GM19193 (cell line): ENCODE results near the gene EEFSEC.

ENCODE experiments used
- POLR2A ChIP-seq: IDR thresholded peaks from 4 replicates; pipeline ENCODE4 v1.6.1; 2011; ENCODE audit not compliant: insufficient read depth, insufficient read length; ENCODE audit errors: extremely low read depth

Gene EEFSEC

DNA sequence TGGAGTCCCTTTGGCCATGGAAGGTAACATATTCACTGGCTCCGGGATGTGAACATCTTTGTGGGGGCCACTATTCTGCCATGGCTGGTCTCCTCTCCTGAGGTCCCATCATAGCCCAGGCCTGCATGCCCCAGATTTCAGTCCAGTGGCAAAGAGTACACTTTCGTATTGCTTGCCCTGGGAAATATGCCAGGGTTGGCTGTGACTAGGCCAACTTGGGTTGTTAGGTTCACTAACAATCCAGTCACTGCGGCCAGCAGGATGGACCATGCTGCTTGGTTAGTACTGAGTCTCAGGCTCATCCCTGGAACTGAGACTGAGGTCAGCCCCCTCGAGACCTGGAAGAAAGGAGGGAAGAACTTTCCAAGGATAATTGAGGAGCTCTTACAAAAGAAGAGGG is 9.8 kb upstream of the EEFSEC start:
- TF ChIP-seq POLR2A, result no peak

DNA sequence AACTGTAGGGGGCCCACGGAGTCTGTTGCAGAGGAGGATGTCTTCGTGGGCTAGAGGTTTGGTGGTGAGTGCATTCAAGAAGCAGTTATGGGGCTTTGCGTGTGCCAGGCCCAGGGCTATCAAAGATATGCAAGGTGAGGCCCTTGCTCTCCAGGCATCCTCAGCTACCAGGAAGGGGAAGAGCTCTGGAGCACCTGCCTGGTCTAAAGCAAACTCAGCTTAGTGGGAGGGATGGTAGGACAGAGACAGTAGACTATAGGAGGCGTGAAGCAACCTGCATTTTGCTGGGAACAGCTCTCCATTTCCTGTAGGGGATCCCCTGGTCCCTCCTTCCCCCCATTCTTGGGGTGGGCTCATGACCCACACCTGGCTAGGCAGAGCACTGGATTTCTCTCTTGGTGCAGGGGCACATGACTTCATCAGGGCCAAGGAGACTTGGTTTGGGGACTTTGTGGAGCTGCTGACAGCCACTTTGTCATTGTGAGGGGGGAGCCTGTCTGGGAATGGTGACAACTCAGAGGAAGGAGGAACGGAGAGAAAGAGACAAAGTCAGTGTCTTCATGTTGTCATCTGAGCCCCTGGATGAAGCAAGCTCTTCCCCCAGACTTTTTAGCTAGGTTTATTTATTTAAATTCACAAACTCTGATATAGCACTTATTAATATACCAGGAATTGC is 8.6 kb upstream of the EEFSEC start:
- no peak for TF ChIP-seq POLR2A

DNA sequence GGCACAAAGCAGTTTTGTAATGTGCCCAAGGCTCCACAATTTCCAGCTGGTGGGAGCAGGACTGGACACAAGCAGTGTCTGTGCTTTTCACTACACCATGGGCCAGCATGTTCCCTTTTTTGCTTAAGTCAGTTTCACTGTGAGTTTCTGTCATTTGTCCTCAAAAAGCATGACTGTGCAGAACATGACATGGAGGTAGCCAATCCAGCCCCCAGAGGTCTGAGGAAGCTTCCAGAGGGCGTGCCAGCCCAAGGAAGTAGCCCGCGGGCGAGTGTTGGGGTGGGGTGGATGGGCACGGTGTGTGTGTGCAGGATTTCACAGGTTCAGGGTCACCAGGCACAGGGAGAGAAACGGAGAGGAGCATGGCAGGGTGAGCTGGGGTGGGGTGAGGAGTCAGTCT is 8.0 kb upstream of the EEFSEC start:
- no peak for TF ChIP-seq POLR2A

DNA sequence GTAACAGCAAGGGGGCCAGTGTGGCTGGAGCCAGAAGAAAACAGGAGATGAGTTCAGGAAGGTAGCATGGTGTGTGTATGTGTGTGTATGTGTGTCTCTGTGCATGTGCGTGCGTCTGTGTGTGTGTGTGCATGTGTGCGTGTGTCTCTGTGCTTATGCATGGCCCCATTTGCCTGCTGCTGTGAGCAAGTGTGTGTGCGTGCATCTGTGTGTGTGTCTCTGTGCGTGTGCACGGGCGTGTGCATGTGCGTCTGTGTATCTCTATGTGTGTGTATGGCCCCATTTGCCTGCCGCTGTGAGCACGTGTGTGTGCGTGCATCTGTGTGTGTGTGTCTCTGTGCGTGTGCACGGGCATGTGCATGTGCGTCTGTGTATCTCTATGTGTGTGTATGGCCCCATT is 7.1 kb upstream of the EEFSEC start:
- no peak for TF ChIP-seq POLR2A

DNA sequence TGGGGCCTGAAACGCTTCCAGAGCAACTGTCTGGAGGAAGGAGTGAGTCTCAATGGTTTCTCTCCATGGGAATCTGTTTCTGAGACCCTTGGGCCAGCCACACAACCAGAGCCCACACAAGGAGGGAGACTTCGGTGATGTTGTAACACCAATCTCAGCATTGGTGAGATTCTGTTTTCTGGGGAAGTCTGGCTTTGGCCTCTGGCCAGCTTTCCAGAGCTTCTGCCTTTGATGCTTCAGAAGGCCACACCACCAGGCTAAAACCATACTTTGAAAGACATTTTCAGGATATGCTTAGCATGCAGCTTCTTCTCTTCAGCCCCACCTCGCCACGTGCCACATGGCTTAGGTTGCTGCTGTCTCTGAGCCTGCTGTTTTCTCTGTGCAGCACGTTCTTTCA is 3.6 kb upstream of the EEFSEC start:
- no peak for TF ChIP-seq POLR2A

DNA sequence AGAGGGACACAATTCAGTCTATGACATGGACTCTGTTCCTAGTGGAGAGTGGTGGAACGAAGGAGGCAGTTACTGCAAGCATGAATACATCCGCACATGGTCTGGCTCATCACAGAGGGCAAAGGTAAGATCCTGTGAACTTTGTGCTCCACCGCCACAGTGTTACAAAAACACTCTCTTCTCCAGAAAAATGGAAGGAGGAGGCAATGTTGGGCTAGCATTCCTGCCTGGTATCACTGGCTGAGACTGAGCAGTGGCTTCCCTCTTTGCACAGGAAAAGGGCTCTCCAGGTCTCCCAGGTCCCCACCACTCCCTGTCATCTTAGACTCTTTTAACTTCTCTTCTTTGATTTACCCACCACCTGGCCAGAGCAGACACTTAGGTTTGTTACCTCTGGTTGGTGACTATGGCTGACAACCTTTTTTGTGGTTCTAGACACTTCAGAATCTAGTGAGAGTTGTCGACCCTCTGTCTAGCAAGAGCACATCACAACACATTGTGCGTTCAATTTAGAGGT is 1.5 kb upstream of the EEFSEC start:
- TF ChIP-seq POLR2A, result no peak

DNA sequence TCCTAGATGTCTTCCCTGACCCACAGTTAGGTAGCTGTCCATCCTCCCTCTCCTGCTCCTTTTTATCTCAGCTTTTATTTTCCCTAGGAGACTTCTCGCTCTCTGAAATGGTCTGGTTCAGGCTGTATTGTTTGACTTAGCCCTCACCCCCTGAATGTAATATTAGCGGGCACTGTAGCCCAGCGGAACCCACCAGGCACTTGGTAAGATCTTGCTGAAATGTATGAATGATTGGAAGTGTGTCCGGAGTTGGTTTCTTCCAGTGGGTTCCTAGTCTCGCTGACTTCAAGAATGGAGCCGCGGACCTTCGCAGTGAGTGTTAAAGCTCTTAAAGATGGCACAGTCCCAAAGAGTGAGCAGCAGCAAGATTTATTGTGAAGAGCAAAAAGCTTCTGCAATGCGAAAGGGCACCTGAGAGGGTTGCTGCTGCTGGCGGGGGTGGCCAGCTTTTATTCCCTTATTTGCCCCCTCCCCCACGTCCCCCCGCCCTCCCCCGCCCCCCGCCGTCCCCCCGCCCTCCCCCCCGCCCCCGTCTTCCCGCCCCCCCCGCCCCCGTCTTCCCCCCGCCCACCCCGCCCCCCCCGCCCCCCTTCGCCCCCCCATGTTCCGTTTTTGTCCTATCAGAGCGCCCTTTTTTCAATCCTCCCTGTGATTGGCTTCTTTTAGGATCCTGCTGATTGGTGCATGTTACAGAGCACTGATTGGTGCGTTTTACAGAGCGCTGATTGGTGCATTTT is 694 bp upstream of the EEFSEC start:
- TF ChIP-seq POLR2A, result no peak

DNA sequence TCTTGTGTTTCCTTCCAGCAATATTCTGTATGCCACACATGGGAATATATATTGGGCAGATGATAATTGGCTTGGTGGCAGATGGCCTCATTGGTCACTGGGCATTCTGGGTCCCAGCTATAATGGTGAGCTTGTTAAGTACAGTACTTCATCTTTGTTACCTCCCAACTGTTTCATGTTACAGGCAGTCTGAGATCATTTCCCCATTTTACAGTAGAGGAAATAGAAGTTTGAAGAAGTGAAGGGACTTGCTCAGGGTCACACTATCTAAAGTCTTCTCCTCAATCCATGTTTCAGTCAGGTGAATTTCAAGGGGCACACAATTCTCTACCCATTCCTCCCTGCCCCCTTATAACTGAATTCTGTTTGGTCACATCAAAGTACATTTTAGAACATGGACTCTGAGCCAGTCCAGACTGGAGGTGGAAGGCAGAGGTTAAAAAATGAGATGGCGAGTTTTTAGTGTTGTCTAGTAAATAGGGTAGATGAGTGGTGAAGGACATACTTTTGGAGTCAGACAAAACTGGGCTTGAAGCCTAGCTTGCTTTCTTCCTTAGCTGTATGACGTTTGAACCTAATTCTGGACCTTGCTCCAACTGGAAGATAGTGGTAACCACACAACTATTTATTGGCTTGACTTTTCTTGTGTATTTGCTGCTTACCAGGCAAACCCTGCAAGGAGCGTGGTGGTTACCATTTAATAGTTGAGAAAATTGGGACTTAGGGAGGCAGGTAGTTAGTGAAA is 2.5 kb downstream of the EEFSEC start:
- no peak for TF ChIP-seq POLR2A

DNA sequence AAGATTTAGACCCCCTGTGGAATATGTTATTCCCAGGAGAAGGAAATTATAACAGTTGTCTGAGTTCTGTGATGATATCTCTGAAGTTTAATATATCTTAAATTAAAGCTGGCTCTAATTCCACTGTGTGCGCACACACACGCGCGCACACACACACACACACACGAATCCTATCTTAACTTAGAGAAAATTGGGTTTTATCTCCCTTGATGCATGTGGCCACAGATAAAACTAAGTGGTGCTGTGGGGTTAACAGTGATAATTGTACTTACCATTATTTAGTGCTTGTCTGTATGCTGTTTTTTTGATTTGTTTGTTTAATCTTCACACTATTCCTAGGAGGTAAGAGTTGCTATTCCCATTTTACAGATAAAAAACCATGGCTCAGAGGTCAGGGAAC is 7.4 kb downstream of the EEFSEC start:
- no peak for TF ChIP-seq POLR2A

DNA sequence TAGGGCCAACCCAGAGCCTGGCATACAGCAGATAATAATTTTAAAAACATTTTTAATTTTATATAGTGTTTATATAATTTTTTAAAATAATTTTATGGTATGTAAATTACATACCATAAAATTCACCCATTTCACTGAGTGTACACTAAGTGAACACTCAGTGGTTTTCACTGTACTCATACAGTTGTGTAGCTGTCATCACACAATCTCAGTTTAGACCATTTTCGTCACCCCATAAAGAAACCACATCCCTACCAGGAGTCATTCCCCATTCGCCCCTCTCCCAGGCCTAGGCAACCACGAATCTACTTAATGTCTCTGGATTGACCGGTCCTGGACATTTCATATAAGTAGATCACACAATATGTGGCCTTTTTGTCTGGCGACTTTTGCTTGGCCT is 10.2 kb downstream of the EEFSEC start:
- TF ChIP-seq POLR2A, result no peak

DNA sequence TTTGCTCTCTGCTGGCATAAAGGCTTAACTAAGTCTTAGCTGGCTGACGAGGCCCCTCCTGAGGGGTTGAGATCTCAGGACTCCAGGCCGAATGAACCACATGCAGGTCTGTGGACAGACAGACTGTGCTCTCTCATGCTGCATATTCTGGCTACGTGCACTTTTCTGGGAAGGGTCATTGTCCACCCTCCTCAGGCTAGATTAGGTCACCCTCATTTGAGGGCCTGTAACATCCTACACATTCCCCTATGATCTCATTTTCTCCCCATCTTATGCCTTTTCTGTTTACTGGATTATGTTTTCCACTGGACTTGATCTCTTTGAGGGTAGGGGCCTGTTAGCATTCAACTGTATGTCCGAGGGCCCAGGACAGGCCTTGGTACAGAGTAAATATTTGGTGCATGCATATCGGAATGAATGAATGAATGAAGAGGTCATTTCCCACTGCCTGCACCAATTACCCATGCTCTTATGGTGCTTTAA is 13.7 kb downstream of the EEFSEC start:
- no peak for TF ChIP-seq POLR2A

DNA sequence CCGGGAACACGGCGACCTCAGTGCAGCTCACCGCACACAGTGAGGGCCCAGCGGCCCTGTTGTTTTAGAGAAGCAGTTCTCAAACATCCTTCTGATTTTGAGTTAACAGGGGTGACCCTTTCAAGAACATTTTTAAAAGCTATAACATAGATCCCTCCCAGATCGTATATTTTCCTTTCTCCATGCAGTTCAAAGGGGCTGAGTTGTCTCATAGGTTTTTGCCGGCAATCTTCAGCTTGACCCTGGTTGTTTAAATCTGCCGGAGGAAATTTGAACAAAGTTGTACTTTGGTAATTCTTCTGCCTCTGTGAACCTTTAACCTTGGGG is 14.3 kb downstream of the EEFSEC start:
- no peak for TF ChIP-seq POLR2A

DNA sequence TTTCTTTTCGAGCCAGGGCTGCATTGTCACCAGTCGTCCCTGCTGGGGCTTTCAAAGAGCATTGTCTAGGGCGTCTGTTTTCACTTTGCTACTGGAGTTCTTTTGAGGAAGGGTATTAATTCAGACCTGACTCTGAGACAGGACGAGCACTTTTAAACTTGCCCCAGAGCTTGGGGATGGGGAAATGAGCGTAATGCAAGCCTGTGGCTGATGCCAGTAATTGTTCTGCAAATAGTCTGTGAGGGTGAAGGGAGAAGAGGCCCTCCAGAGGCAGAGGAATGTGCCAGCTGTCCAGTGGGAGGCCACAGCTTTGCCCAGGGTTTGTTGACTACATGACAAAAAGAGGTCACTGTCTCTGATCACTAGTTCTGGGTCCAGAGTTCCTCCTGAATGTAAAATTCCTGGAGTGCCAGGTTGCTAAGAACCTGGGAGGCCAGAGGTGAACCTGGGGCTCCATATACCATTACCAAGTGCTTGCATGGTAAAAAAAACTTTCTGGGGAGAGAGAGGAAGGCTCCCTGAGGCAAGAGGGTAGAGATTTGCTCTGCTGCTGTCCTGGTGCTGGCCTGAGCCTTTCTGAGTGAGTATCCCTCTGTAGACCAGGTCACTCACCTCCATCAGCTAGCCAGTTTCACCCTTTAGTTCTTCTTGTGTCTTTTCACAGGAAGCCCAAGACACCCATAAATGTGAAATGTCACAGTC is 14.8 kb downstream of the EEFSEC start:
- no peak for TF ChIP-seq POLR2A

DNA sequence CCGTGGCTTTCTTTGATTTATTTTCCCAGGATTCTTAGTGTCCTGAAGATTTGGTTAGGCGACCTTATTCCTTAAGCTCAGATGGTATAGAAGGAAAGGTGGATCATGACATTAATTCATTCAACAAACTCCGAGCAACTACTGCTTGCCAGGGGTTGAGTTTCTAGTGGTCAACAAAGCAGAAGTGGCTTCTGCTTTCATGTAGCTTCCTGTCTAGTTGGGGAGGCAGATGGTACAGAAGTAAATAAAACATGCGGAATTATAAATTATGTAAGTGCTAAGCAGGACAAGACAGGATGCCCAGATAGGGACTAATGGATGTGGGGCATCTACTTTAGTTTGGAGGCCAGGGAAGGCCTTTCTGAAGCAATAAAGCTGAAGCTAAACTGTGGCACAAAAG is 15.6 kb downstream of the EEFSEC start:
- no peak for TF ChIP-seq POLR2A

DNA sequence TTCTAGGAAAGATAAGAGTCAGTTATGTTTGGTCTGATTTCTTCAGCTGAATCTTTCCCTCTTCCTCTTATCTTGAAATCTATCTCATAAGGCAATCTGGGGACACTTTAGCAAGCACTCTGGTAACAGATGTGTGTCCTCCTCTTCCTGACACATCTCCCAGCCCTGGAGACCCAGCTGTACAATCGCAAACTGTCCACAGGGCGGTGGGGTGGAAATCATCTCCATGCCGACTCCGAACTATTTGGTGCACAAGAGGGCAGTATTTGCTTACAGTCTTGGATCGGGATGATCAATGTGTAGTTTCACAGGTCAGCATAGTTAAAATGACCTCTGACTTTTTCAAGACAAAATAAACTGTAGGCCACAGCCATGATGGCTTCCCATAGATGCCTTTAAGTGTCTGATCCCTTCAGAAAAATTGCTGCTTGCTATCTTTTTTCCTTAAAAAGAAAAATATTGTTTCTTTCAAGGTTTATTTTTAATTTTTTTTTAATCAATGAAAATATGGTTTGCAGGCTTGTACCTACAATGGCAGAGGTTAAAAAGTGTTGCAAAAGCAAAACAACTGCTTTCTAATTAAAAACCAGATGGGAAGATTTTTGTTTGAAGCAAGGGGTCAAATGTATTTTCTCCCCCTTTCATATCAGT is 17.7 kb downstream of the EEFSEC start:
- TF ChIP-seq POLR2A, result no peak

DNA sequence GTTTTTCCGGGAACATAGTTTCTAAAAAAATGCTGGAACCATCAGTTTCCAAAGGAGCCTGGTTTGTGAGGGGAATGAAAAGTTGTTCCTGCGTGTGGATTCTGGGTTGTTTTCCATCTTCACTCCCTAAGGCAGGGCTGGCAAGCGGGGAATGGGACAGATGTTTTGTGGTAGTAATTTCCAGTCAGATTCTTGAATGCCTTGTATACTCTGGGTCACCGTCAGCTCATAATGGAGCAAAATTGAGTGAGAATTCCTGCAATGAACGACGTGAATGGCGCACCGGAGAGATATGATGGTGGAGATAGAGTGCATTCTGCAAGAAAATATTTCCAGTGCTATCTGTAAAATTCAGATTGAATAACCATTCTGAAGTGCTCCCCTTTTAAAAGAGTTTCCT is 19.9 kb downstream of the EEFSEC start:
- no peak for TF ChIP-seq POLR2A

DNA sequence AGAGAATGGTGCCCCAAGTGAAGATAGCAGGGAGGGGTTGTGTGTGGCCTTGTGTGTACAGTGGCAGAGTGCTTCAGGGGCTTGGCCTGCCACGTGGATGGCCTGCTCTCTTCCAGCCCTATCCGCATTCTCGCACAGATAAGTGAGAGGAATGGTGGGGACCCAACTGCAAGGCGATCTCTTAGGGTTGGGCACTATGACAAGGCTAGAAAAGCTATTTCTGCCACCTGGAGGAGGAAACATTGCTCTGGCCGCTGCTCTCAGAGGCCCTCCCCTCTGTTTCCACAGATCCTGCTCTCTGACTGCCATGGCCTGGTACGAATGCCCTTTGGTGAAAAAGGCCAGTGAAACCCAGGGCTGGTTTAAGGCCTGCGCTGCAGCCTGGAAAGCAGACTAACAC is 20.6 kb downstream of the EEFSEC start:
- TF ChIP-seq POLR2A, result no peak
